CD14-positive monocyte (primary cell): ENCODE measurements around the gene LCN9. TPM values are rescaled to one million over a fixed set of nuclear protein-coding genes. Genes with fewer than 3 reads are reported as not detected.
A peak's percentile ranks its signal among the peaks of the same experiment; 100 is the strongest.

Source experiments
- DNase-seq, 3 donors: peaks; one replicate each; pipeline ENCODE4 v3.0.0-alpha.2; 2011 to 2022
- H2AFZ ChIP-seq: 2 replicates; pipeline ENCODE4 v1.6.0; 2012; ENCODE audit warnings: mild to moderate bottlenecking, low read depth, low read length, inconsistent platforms; ENCODE audit not compliant: insufficient read depth, poor library complexity, severe bottlenecking
- H3K27ac ChIP-seq, 2 donors: 1 replicate in 1 of 2; 2 replicates in 1 of 2; pipeline ENCODE4 v1.5.1; 2012 to 2013; ENCODE audit warnings: low read length in 2 of 2, control low read depth in 1 of 2, inconsistent platforms in 1 of 2, low read depth in 1 of 2, mild to moderate bottlenecking in 1 of 2
- H3K27me3 ChIP-seq, 2 donors: one replicate each; pipeline versions ENCODE4 v1.6.0 to v1.6.1; 2011 to 2013; ENCODE audit warnings: low read length in 2 of 2; ENCODE audit not compliant: control insufficient read depth in 2 of 2, insufficient read depth in 2 of 2
- H3K36me3 ChIP-seq, 2 donors: replicated peaks in 1 of 2; 1 replicate in 1 of 2; 2 replicates in 1 of 2; pipeline versions ENCODE4 v1.5.1 to v1.6.1; 2012 to 2013; ENCODE audit warnings: low read length in 2 of 2, control low read depth in 1 of 2, inconsistent platforms in 1 of 2, mild to moderate bottlenecking in 1 of 2; ENCODE audit not compliant: insufficient read depth in 2 of 2, control insufficient read depth in 1 of 2
- H3K4me1 ChIP-seq, 2 donors: 1 replicate in 1 of 2; 2 replicates in 1 of 2; pipeline versions ENCODE4 v1.5.1 to v1.6.1; 2012 to 2013; ENCODE audit warnings: low read length in 2 of 2, control low read depth in 1 of 2, inconsistent platforms in 1 of 2, mild to moderate bottlenecking in 1 of 2, moderate library complexity in 1 of 2; ENCODE audit not compliant: insufficient read depth in 2 of 2, control insufficient read depth in 1 of 2
- H3K4me2 ChIP-seq: replicated peaks from 2 replicates; pipeline ENCODE3; 2012; ENCODE audit warnings: low read length, moderate library complexity, mild to moderate bottlenecking; ENCODE audit not compliant: poor library complexity, severe bottlenecking; ENCODE audit errors: extremely low read depth
- H3K4me3 ChIP-seq, 3 experiments: fragments of 200-600 bp in 1 of 3; sonication (generic) in 1 of 3; replicated peaks in 1 of 3; 1 replicate in 2 of 3; 2 replicates in 1 of 3; pipeline ENCODE4 v1.5.1; 2011 to 2013; ENCODE audit warnings: low read length in 3 of 3, mild to moderate bottlenecking in 3 of 3, control low read depth in 2 of 3, low read depth in 2 of 3, inconsistent platforms in 1 of 3, moderate library complexity in 1 of 3
- H3K79me2 ChIP-seq: 2 replicates; pipeline ENCODE4 v1.6.0; 2012; ENCODE audit warnings: mild to moderate bottlenecking, control low read depth, inconsistent platforms, low read length, moderate library complexity; ENCODE audit not compliant: insufficient read depth
- H3K9ac ChIP-seq: 2 replicates; pipeline ENCODE4 v1.6.0; 2017; ENCODE audit warnings: low read length, mild to moderate bottlenecking; ENCODE audit not compliant: insufficient read depth, poor library complexity, severe bottlenecking
- H3K9me3 ChIP-seq, 2 donors: replicated peaks in 1 of 2; 1 replicate in 1 of 2; 2 replicates in 1 of 2; pipeline versions ENCODE4 v1.5.1 to v1.6.1; 2012 to 2013; ENCODE audit warnings: low read length in 2 of 2, control low read depth in 1 of 2; ENCODE audit not compliant: control insufficient read depth in 1 of 2, insufficient read depth in 1 of 2
- H4K20me1 ChIP-seq: 2 replicates; pipeline ENCODE4 v1.6.0; 2012; ENCODE audit warnings: mild to moderate bottlenecking, low read length, control low read depth, moderate library complexity; ENCODE audit not compliant: insufficient read depth
- H3K27ac Mint-ChIP-seq, 7 donors: one replicate each; pipeline ENCODE4 v1.8.0; 2020; ENCODE audit warnings: mild to moderate bottlenecking in 7 of 7, mixed read lengths in 7 of 7, moderate library complexity in 6 of 7, inconsistent platforms in 2 of 7
- H3K27me3 Mint-ChIP-seq, 3 donors: one replicate each; pipeline ENCODE4 v1.8.0; 2021 to 2022; ENCODE audit warnings: low read depth in 3 of 3, mild to moderate bottlenecking in 3 of 3, mixed read lengths in 3 of 3, moderate library complexity in 3 of 3, inconsistent platforms in 1 of 3
- H3K36me3 Mint-ChIP-seq, 2 donors: one replicate each; pipeline ENCODE4 v1.8.0; 2020; ENCODE audit warnings: mixed read lengths in 2 of 2, inconsistent platforms in 1 of 2, mild to moderate bottlenecking in 1 of 2
- H3K4me1 Mint-ChIP-seq: one replicate; pipeline ENCODE4 v1.8.0; 2020; ENCODE audit warnings: mild to moderate bottlenecking, mixed read lengths
- H3K4me3 Mint-ChIP-seq, 2 donors: one replicate each; pipeline ENCODE4 v1.8.0; 2020; ENCODE audit warnings: mild to moderate bottlenecking in 2 of 2, mixed read lengths in 2 of 2, moderate library complexity in 1 of 2
- H3K9me3 Mint-ChIP-seq, 7 donors: one replicate each; pipeline ENCODE4 v1.8.0; 2020 to 2022; ENCODE audit warnings: mixed read lengths in 7 of 7, mild to moderate bottlenecking in 6 of 7, moderate library complexity in 6 of 7, inconsistent platforms in 2 of 7
- CTCF ChIP-seq: fragments of 200-600 bp; IDR thresholded peaks from one replicate; pipeline ENCODE4 v1.8.0; 2022; ENCODE audit warnings: antibody characterized with exemption, mild to moderate bottlenecking
- WGBS: methylation state at CpG from one replicate; pipeline ENCODE4 v1.1.5; 2013; ENCODE audit warnings: missing lambda C conversion rate; ENCODE audit not compliant: insufficient coverage; 5-methylcytosine and 5-hydroxymethylcytosine counted together
- intact Hi-C, 2 donors: fragments of 100-400 bp; cut with micrococcal nuclease; formaldehyde crosslinking; loops; one replicate each; pipeline versions ENCODE4 v1.15.0 to v1.15.1; 2023
- polyA plus RNA-seq, 3 donors: library from polyadenylated mRNA; depleted of rRNA in 1 of 3; unstranded in 2 of 3; stranded (reverse) in 1 of 3; fragments of 300-500 nt in 2 of 3; fragments of >200 nt in 1 of 3; fragmentation: Illumina TruSeq in 2 of 3; gene quantifications; 1 replicate in 2 of 3; 2 replicates in 1 of 3; pipeline ENCODE4 v1.2.3, GENCODE V29; 2012 to 2021

LCN9 gene
- polyA plus RNA-seq, 3 donors = not detected

- no peak for TF ChIP-seq CTCF
- Mint-ChIP-seq H3K27me3 (peaks cover 0 to 5% (median 2%) of the 10 kb centered on the region in 3 donors), H3K4me3 (no peak overlapping the region), H3K9me3 (peaks cover 0 to 3% (median 0%) of the 10 kb centered on the region in 7 donors), H3K36me3 (no peaks in the 10 kb centered on the region), H3K4me1 (no peaks in the 10 kb centered on the region), H3K27ac (no peak overlapping the region)
- no peaks in the 10 kb centered on the region for H3K27me3 ChIP-seq
- H3K36me3 ChIP-seq = no peaks in the 10 kb centered on the region
- H3K4me3 ChIP-seq = no peak overlapping the region
- H3K9ac ChIP-seq = no peak overlapping the region
- WGBS = 84% methylated on average over 12 of the region's 13 CpGs
- intact Hi-C loops = no loop called here
- H4K20me1 ChIP-seq = no peaks in the 10 kb centered on the region
- no peaks in the 10 kb centered on the region for H3K4me1 ChIP-seq
- no peak overlapping the region for H3K4me2 ChIP-seq
- H3K79me2 ChIP-seq = no peaks in the 10 kb centered on the region
- DNase-seq = no peak
- H3K9me3 ChIP-seq = no peaks in the 10 kb centered on the region
- H2AFZ ChIP-seq = no peak overlapping the region
- no peak overlapping the region for H3K27ac ChIP-seq
Measured at GRCh38 chr9:135659252-135659651, 3.9 kb upstream of the LCN9 start.

- H3K27me3 ChIP-seq = no peaks in the 10 kb centered on the region
- intact Hi-C loops = no loop called here
- no peak for DNase-seq
- no peak overlapping the region for H2AFZ ChIP-seq
- no peaks in the 10 kb centered on the region for H3K36me3 ChIP-seq
- H3K4me1 ChIP-seq = no peaks in the 10 kb centered on the region
- no peak overlapping the region for H3K4me3 ChIP-seq
- H3K27ac Mint-ChIP-seq = peak overlapping the region in 1 of 7 donors; percentile 53
- WGBS = 90% methylated on average over 21 of the region's 22 CpGs
- no peaks in the 10 kb centered on the region for H3K79me2 ChIP-seq
- no peak overlapping the region for H3K9ac ChIP-seq
- no peaks in the 10 kb centered on the region for H3K9me3 ChIP-seq
- no peaks in the 10 kb centered on the region for H3K4me1 Mint-ChIP-seq
- no peaks in the 10 kb centered on the region for H3K36me3 Mint-ChIP-seq
- H4K20me1 ChIP-seq = no peaks in the 10 kb centered on the region
- H3K27ac ChIP-seq = no peak overlapping the region
- no peak overlapping the region for H3K4me3 Mint-ChIP-seq
- no peaks in the 10 kb centered on the region for H3K9me3 Mint-ChIP-seq
- TF ChIP-seq CTCF = no peak
- peaks cover 0 to 4% (median 3%) of the 10 kb centered on the region in 3 donors for H3K27me3 Mint-ChIP-seq
- no peak overlapping the region for H3K4me2 ChIP-seq
Measured at GRCh38 chr9:135660407-135660806, 2.7 kb upstream of the LCN9 start.
